ENCODE results near the gene PAK6.

The PAK6 gene

GRCh38 chr15:40286061-40286532 is 47.2 kb downstream of the PAK6 start:
- DNase-seq (ENCODE audit: low read depth), result no peak
- no peak for TF ChIP-seq CTCF (conservative IDR thresholded peaks at IDR 0.05; ENCODE audit: low read length)
- H3K4me3 ChIP-seq (ENCODE audit: low read length), result no peak overlapping the region

DNA sequence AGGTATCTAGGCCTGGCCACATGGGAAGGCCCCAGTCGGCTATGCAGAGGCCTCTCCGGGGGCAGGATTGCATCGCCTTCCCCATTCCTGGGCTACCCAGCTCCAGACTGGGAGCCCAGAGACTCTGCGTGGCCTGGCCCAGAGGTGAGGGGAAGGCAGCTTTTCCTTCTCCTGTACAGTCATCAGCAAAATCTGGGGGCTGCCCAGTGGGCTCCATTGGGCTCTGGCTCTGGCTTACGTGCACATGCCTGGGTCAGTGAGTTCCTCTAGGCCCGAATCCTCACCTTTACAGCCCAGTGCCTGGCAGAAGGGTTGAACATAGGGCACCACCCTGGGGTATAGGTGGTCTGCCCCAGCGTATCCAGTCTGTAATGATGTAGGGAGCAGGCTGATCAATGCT is 47.9 kb downstream of the PAK6 start:
- TF ChIP-seq CTCF (conservative IDR thresholded peaks at IDR 0.05; ENCODE audit: low read length), result no peak

DNA sequence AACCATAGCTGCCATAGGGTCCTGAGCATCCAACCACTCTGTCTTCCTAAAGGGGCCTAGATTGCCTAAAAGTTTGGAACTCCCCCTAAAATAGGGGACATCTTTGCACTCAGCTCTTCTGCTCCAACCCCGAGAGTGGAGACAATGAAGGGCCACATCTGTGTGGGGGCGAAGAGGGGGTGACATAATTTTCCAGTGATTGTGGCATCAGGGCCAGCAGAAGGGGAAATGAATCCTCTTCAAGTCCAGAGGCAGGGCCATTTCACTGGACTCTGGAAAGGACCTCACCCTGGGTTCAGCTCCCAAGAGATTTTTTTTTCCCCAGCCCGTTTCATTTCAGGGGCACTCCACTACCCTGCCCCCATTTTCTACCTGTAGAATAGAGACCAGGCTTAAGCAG is 48.6 kb downstream of the PAK6 start:
- no peak for TF ChIP-seq CTCF (conservative IDR thresholded peaks at IDR 0.05; ENCODE audit: low read length)
- DNase-seq (ENCODE audit: low read depth), result no peak
- H3K4me3 ChIP-seq (ENCODE audit: low read length), result no peak overlapping the region

More for the DNA sequence above, 47.9 kb downstream of the PAK6 start:
- H3K4me3 ChIP-seq (ENCODE audit: low read length), result no peak overlapping the region
- no peak for DNase-seq (ENCODE audit: low read depth)

DNA sequence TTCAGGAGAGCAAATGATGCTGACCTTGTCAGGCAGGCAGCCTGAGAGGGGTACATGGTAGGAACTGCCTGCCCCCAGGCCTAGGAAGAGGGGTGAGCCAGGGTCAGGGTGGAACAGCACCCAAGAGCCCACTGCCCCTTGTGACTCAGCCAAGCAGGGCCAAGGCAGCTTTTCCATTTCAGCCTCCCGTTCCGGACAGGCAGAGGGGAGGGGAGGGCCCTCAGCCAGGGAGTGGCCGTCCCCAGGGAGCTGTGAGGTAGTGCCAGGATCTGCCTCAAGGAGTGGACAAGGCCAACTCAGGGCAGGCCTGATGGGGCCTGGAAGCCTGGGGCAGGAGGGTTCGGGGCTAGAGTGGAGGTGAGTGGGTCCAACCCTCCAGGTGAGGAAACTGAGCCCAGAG is 49.1 kb downstream of the PAK6 start:
- DNase-seq (ENCODE audit: low read depth), result no peak
- no peak overlapping the region for H3K4me3 ChIP-seq (ENCODE audit: low read length)
- TF ChIP-seq CTCF (conservative IDR thresholded peaks at IDR 0.05; ENCODE audit: low read length), result no peak

DNA sequence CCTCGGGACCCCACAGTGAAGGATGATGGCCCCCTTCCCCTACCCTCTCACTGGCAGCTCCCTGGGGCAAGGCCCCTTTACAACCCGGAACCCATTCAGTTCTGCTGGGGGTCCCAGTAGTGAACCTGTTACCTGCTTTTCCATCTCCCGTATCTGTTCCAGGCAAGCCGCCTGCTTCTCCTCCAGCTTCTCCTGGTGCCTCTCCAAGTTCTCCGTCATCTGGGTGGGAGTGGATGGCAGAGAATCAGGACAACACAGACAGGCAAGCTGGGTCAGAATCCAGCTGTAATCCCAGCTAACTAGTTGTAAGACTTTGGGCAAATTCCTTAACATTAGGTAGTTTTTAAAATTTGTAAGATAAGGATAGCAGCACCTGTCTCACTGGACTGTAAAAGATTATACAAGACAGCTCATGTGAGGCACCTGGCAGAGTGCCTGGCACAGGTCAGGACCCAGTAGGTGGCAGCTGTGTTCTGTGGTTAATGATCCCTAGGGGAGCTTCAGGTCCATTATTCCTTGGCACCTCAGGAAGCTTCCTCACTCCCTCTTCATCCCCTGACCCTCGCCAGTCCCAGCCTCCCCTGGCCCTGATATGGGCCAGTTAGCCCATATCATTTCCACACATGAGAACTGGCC is 50.4 kb downstream of the PAK6 start:
- no peak for DNase-seq (ENCODE audit: low read depth)
- no peak for TF ChIP-seq CTCF (conservative IDR thresholded peaks at IDR 0.05; ENCODE audit: low read length)
- no peak overlapping the region for H3K4me3 ChIP-seq (ENCODE audit: low read length)

GRCh38 chr15:40290545-40290917 is 51.7 kb downstream of the PAK6 start:
- H3K4me3 ChIP-seq (ENCODE audit: low read length), result no peak overlapping the region
- TF ChIP-seq CTCF (conservative IDR thresholded peaks at IDR 0.05; ENCODE audit: low read length), result no peak
- no peak for DNase-seq (ENCODE audit: low read depth)

DNA sequence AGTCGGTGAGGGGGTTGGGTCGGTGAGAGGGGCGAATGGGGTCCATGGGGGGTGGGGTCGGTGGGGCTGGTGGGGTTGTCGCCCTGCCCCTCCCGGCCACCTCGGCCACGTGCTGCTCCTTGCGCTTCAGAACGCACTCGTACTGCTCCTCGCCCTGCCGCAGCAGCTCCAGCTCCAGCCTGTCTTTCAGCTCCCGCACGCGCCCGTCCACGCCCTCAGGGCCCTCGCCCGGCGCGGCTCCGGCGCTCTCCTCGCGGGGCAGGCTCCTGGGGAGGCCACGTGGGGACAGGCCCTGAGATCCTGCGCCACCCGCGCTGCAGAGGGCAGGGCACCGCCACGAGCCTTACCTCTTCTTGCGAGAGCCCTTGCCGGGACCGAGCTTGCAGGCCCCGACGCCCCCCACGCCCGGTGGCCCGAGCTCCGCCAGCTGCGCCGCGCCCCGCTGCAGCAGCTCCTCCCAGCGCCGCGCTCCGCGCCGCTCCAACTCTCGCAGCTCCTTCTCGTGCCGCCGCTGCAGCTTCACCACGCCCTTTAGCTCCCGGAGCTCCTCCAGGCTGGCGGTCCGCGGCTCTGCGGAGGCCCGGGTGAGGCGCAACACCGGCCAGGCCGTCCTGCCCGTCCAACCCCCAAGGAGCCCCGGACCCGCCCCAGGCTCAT is 52.2 kb downstream of the PAK6 start:
- peak overlapping the region; percentile 38 for H3K4me3 ChIP-seq (ENCODE audit: low read length)
- DNase-seq (ENCODE audit: low read depth), result peak; percentile 48
- TF ChIP-seq CTCF (conservative IDR thresholded peaks at IDR 0.05; ENCODE audit: low read length), result no peak
